HepG2 (cell line): ENCODE measurements around the gene TMC2. TPM values are rescaled to one million over a fixed set of nuclear protein-coding genes. Genes with fewer than 3 reads are reported as not detected.

Experiments used
- ARHGAP35 ChIP-seq: sonication (generic); formaldehyde crosslinking; IDR thresholded peaks from 2 replicates; pipeline ENCODE4 v1.9.0; 2022; ENCODE audit warnings: mild to moderate bottlenecking, inconsistent platforms, moderate library complexity, missing genetic modification reagents, borderline replicate concordance
- CHCHD3 ChIP-seq: sonication (generic); formaldehyde crosslinking; IDR thresholded peaks from 2 replicates; pipeline ENCODE4 v1.8.0; 2022; ENCODE audit warnings: mild to moderate bottlenecking, missing genetic modification reagents, moderate library complexity
- GABPB1 ChIP-seq: IDR thresholded peaks from 2 replicates; pipeline ENCODE4 v1.6.1; 2016; ENCODE audit warnings: mild to moderate bottlenecking, missing genetic modification reagents, moderate library complexity, missing compliant biosample characterization
- MAZ ChIP-seq, 2 experiments: sonication (generic) in 1 of 2; formaldehyde crosslinking in 1 of 2; IDR thresholded peaks; 2 replicates each; pipeline versions ENCODE4 v1.5.0 to v1.6.1; 2012 to 2020; ENCODE audit warnings: low read depth in 2 of 2, mild to moderate bottlenecking in 2 of 2, borderline replicate concordance in 1 of 2, improper control_type of control experiment in 1 of 2, low read length in 1 of 2, missing genetic modification reagents in 1 of 2, moderate library complexity in 1 of 2
- RBM39 ChIP-seq: fragments of 200-400 bp; formaldehyde crosslinking; IDR thresholded peaks from one replicate; pipeline ENCODE4 v1.6.1; 2018; ENCODE audit warnings: antibody characterized with exemption, mild to moderate bottlenecking, low read depth, low read length; ENCODE audit not compliant: poor library complexity, severe bottlenecking
- SIX4 ChIP-seq: sonication (generic); formaldehyde crosslinking; IDR thresholded peaks from 2 replicates; pipeline ENCODE4 v1.4.0; 2020; ENCODE audit warnings: missing genetic modification reagents
- THYN1 ChIP-seq: sonication (generic); formaldehyde crosslinking; IDR thresholded peaks from 2 replicates; pipeline ENCODE4 v1.8.1; 2023; ENCODE audit warnings: low read depth, mild to moderate bottlenecking, moderate library complexity, missing genetic modification reagents, borderline replicate concordance
- ZBTB7A ChIP-seq: sonication (generic); formaldehyde crosslinking; IDR thresholded peaks from 2 replicates; pipeline ENCODE4 v1.8.0; 2022; ENCODE audit warnings: mild to moderate bottlenecking, missing genetic modification reagents
- ZC3H4 ChIP-seq: sonication (generic); formaldehyde crosslinking; IDR thresholded peaks from 2 replicates; pipeline ENCODE4 v1.4.0; 2020; ENCODE audit warnings: missing genetic modification reagents, borderline replicate concordance
- ZNF138 ChIP-seq: sonication (generic); formaldehyde crosslinking; IDR thresholded peaks from 2 replicates; pipeline ENCODE4 v1.5.0; 2020; ENCODE audit warnings: mild to moderate bottlenecking, low read depth, missing genetic modification reagents
- ZNF773 ChIP-seq: sonication (generic); formaldehyde crosslinking; IDR thresholded peaks from 2 replicates; pipeline ENCODE4 v1.4.0; 2020; ENCODE audit warnings: missing genetic modification reagents, borderline replicate concordance
- polyA plus RNA-seq, 8 experiments: library from polyadenylated mRNA; depleted of rRNA in 3 of 8; stranded (reverse) in 7 of 8; unstranded in 1 of 8; fragments of >200 nt; fragmentation: Illumina TruSeq in 4 of 8; extraction: Trizol in 4 of 8; gene quantifications; 2 replicates each; pipeline versions ENCODE4 v1.2.1 to v1.2.3, GENCODE V29; 2011 to 2016; ENCODE audit warnings: low read depth in 4 of 8, missing spikeins in 1 of 8, mixed read lengths in 1 of 8; ENCODE audit not compliant: insufficient read depth in 1 of 8
- total RNA-seq, 5 experiments: library from RNA; depleted of rRNA; stranded (reverse); fragments of >200 nt; fragmentation: Illumina TruSeq; extraction: Trizol; gene quantifications; 2 replicates each; pipeline ENCODE4 v1.2.3, GENCODE V29; 2016; ENCODE audit warnings: low read depth in 1 of 5
- TF ChIP-seq, protein P1 (sequence below): sonication (generic); formaldehyde crosslinking; IDR thresholded peaks from 2 replicates; pipeline ENCODE4 v1.4.0; 2020; ENCODE audit warnings: low read depth, mild to moderate bottlenecking, missing genetic modification reagents
- TF ChIP-seq, protein P2 (sequence below): sonication (generic); formaldehyde crosslinking; IDR thresholded peaks from 2 replicates; pipeline ENCODE4 v1.5.0; 2020; ENCODE audit warnings: missing genetic modification reagents
- TF ChIP-seq, protein P3 (sequence below): IDR thresholded peaks from 2 replicates; pipeline ENCODE4 v1.6.1; 2016
- TF ChIP-seq, protein P4 (sequence below): IDR thresholded peaks from 2 replicates; pipeline ENCODE4 v1.6.1; 2016; ENCODE audit warnings: low read depth
- TF ChIP-seq, protein P5 (sequence below): sonication (generic); formaldehyde crosslinking; IDR thresholded peaks from 2 replicates; pipeline ENCODE4 v1.4.0; 2020; ENCODE audit warnings: missing genetic modification reagents, borderline replicate concordance

Gene TMC2
- total and polyA plus RNA-seq, 2 of the 13 experiments (the other 11 are each of a cell fraction or from before 2014, with no cell fraction given): not detected

DNA sequence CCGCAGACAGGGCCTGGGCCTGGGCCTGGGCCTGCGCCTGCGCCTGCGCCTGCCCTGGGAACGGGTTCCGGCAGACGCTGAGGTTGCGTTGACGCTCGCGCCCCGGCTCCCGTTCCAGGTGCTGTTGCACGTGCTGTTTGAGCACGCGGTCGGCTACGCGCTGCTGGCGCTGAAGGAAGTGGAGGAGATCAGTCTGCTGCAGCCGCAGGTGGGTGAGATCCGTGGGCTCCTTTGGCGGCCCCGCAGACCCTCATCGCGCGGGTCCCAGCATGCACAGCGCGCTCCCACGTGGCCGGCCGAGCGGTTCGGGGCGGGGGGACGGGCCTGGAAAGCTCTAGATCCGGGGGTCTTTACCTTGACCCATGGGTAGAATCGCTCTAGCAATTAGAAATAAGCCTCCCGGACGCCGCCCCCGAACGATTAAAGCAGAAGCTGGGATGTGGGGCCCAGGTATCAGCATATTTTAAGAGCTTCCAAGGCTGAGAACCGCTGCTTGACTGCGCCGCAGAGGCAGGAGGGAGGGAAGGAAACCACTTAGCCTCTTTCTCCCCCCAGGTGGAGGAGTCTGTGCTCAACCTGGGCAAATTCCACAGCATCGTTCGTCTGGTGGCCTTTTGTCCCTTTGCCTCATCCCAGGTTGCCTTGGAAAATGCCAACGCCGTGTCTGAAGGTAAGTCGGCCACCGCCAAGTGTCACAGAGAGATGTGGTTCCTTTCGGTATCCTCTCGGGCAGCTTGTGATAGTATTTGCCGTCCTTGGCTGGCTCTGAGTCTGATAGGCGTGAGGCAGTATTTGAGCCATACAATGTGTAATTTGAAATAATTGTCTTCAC lies 116.6 kb downstream of the TMC2 start (continued):
- no peak for TF ChIP-seq SIX4 (CRISPR knock-in tag)
- TF ChIP-seq RBM39: peak; percentile 75
- no peak for TF ChIP-seq MAZ (IDR thresholded peaks at IDR 0.05; ENCODE audit: borderline replicate concordance, low read depth, low read length)
- TF ChIP-seq MAZ (CRISPR knock-in tag; IDR thresholded peaks at IDR 0.05; ENCODE audit: low read depth): peak; percentile 85; the same call in 1 of the 2 replicates
- TF ChIP-seq, protein P1, sequence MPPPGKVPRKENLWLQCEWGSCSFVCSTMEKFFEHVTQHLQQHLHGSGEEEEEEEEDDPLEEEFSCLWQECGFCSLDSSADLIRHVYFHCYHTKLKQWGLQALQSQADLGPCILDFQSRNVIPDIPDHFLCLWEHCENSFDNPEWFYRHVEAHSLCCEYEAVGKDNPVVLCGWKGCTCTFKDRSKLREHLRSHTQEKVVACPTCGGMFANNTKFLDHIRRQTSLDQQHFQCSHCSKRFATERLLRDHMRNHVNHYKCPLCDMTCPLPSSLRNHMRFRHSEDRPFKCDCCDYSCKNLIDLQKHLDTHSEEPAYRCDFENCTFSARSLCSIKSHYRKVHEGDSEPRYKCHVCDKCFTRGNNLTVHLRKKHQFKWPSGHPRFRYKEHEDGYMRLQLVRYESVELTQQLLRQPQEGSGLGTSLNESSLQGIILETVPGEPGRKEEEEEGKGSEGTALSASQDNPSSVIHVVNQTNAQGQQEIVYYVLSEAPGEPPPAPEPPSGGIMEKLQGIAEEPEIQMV: peak; percentile 75; the same call in 1 of the 2 replicates
- TF ChIP-seq, protein P2, sequence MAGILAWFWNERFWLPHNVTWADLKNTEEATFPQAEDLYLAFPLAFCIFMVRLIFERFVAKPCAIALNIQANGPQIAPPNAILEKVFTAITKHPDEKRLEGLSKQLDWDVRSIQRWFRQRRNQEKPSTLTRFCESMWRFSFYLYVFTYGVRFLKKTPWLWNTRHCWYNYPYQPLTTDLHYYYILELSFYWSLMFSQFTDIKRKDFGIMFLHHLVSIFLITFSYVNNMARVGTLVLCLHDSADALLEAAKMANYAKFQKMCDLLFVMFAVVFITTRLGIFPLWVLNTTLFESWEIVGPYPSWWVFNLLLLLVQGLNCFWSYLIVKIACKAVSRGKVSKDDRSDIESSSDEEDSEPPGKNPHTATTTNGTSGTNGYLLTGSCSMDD (CRISPR knock-in tag): peak; percentile 90; the same call in 1 of the 2 replicates
- TF ChIP-seq GABPB1: peak; percentile 71; the same call in 1 of the 2 replicates
- TF ChIP-seq, protein P3, sequence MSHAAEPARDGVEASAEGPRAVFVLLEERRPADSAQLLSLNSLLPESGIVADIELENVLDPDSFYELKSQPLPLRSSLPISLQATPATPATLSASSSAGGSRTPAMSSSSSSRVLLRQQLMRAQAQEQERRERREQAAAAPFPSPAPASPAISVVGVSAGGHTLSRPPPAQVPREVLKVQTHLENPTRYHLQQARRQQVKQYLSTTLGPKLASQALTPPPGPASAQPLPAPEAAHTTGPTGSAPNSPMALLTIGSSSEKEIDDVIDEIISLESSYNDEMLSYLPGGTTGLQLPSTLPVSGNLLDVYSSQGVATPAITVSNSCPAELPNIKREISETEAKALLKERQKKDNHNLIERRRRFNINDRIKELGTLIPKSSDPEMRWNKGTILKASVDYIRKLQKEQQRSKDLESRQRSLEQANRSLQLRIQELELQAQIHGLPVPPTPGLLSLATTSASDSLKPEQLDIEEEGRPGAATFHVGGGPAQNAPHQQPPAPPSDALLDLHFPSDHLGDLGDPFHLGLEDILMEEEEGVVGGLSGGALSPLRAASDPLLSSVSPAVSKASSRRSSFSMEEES (CRISPR knock-in tag): no peak; the same call in 1 of the 2 replicates
- no peak for TF ChIP-seq THYN1 (CRISPR knock-in tag)
- TF ChIP-seq, protein P4, sequence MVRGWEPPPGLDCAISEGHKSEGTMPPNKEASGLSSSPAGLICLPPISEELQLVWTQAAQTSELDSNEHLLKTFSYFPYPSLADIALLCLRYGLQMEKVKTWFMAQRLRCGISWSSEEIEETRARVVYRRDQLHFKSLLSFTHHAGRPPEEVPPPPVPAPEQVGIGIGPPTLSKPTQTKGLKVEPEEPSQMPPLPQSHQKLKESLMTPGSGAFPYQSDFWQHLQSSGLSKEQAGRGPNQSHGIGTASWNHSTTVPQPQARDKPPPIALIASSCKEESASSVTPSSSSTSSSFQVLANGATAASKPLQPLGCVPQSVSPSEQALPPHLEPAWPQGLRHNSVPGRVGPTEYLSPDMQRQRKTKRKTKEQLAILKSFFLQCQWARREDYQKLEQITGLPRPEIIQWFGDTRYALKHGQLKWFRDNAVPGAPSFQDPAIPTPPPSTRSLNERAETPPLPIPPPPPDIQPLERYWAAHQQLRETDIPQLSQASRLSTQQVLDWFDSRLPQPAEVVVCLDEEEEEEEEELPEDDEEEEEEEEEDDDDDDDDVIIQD (CRISPR knock-in tag): no peak; the same call in 1 of the 2 replicates
- 0 out of 2 replicates have a peak, but pooled peaks have one; percentile 57 for TF ChIP-seq CHCHD3
- TF ChIP-seq, protein P5, sequence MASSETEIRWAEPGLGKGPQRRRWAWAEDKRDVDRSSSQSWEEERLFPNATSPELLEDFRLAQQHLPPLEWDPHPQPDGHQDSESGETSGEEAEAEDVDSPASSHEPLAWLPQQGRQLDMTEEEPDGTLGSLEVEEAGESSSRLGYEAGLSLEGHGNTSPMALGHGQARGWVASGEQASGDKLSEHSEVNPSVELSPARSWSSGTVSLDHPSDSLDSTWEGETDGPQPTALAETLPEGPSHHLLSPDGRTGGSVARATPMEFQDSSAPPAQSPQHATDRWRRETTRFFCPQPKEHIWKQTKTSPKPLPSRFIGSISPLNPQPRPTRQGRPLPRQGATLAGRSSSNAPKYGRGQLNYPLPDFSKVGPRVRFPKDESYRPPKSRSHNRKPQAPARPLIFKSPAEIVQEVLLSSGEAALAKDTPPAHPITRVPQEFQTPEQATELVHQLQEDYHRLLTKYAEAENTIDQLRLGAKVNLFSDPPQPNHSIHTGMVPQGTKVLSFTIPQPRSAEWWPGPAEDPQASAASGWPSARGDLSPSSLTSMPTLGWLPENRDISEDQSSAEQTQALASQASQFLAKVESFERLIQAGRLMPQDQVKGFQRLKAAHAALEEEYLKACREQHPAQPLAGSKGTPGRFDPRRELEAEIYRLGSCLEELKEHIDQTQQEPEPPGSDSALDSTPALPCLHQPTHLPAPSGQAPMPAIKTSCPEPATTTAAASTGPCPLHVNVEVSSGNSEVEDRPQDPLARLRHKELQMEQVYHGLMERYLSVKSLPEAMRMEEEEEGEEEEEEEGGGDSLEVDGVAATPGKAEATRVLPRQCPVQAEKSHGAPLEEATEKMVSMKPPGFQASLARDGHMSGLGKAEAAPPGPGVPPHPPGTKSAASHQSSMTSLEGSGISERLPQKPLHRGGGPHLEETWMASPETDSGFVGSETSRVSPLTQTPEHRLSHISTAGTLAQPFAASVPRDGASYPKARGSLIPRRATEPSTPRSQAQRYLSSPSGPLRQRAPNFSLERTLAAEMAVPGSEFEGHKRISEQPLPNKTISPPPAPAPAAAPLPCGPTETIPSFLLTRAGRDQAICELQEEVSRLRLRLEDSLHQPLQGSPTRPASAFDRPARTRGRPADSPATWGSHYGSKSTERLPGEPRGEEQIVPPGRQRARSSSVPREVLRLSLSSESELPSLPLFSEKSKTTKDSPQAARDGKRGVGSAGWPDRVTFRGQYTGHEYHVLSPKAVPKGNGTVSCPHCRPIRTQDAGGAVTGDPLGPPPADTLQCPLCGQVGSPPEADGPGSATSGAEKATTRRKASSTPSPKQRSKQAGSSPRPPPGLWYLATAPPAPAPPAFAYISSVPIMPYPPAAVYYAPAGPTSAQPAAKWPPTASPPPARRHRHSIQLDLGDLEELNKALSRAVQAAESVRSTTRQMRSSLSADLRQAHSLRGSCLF (CRISPR knock-in tag): peak; percentile 81
- no peak; the same call in 1 of the 2 replicates for TF ChIP-seq ZNF773 (CRISPR knock-in tag)
- TF ChIP-seq ZC3H4 (CRISPR knock-in tag): no peak
- peak; percentile 92 for TF ChIP-seq ZBTB7A
- 0 out of 2 replicates have a peak, but pooled peaks have one; percentile 3 for TF ChIP-seq ZNF138 (CRISPR knock-in tag)
- TF ChIP-seq ARHGAP35 (CRISPR knock-in tag): peak; percentile 98; the same call in 1 of the 2 replicates
